Measurements from ENCODE around the gene INF2. TPM values are rescaled to one million over a fixed set of nuclear protein-coding genes. Genes with fewer than 3 reads are reported as not detected.
A peak's percentile ranks its signal among the peaks of the same experiment; 100 is the strongest.

The INF2 gene
- total RNA-seq, 4 donors from 2014 or later: 51.5 to 129 (median 66.7) TPM

DNA sequence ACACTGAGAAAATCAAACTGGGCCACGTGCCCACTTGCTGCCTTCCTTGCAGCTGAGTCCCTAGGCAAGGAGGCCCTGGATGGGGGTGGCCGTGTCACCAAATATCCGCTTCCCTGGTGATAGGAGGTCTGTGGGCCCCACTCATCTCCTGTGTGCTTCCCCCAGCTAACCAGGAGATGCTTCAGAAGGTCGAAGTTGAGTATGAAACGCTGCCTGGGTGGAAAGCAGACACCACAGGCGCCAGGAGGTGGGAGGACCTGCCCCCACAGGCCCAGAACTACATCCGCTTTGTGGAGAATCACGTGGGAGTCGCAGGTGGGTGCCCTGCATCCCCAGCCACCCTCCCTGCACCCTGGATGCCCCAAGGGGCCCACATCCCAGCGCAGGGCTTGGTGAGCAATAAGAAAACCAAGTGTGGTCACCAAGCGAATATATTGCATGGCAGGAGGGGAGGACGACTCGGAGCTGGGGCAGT, 56.7 kb downstream of the INF2 start:
- DNase-seq (ENCODE audit: extremely low spot score): no peak
- Histone ChIP-seq H3K4me1 (peaks cover 0 to 45% (median 32%) of the 10 kb centered on the region in 4 donors), H3K9me3 (no peaks in the 10 kb centered on the region), H3K36me3 (peaks cover 0 to 51% (median 15%) of the 10 kb centered on the region in 4 donors), H3K4me3 (no peak overlapping the region), H3K27me3 (no peaks in the 10 kb centered on the region), H3K27ac (replicated peaks in 1 of 4) (peak overlapping the region; percentile 48 to 70 (median 51))
- TF ChIP-seq EP300 (IDR thresholded peaks at IDR 0.05) (no peak), POLR2A (IDR thresholded peaks at IDR 0.05; ENCODE audit: low read depth) (no peak), POLR2AphosphoS5 (IDR thresholded peaks at IDR 0.05) (no peak)
- TF ChIP-seq, protein P1, sequence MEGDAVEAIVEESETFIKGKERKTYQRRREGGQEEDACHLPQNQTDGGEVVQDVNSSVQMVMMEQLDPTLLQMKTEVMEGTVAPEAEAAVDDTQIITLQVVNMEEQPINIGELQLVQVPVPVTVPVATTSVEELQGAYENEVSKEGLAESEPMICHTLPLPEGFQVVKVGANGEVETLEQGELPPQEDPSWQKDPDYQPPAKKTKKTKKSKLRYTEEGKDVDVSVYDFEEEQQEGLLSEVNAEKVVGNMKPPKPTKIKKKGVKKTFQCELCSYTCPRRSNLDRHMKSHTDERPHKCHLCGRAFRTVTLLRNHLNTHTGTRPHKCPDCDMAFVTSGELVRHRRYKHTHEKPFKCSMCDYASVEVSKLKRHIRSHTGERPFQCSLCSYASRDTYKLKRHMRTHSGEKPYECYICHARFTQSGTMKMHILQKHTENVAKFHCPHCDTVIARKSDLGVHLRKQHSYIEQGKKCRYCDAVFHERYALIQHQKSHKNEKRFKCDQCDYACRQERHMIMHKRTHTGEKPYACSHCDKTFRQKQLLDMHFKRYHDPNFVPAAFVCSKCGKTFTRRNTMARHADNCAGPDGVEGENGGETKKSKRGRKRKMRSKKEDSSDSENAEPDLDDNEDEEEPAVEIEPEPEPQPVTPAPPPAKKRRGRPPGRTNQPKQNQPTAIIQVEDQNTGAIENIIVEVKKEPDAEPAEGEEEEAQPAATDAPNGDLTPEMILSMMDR (IDR thresholded peaks at IDR 0.05): no peak
- intact Hi-C loops (cut with DNase I): no loop called here
- 83% methylated on average over 12 of the region's 13 CpGs for WGBS

DNA sequence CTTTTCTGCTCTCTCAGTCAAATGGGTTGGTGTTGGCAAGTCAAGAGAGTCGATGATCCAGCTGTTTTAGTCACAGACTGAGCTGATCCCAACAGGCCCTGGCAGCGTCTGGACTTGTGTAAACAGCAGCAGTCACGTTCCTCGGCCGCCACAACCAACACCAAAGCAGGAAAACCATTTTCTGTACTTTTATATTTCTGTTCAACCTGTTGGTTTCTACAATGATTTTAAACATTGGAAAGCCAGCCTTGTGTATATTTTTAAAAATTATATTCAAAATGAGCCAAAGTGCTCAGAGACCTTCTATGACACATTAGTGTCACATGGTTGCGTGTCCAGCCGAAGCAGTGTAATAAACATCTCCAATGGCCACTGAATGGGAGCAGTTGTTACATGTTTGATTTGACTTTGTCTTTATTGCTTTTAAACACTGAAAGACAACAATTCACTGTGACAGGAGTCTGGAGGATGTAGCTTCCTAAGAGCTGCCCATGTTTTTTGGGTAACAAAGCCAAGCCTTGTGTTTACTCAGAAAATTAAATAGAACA, 57.6 kb downstream of the INF2 start:
- intact Hi-C loops (cut with DNase I): no loop called here
- Histone ChIP-seq H3K4me3 (no peak overlapping the region), H3K36me3 (peaks cover 0 to 42% (median 12%) of the 10 kb centered on the region in 4 donors), H3K4me1 (peaks cover 3 to 50% (median 38%) of the 10 kb centered on the region in 4 donors), H3K9me3 (no peaks in the 10 kb centered on the region), H3K27ac (replicated peaks in 1 of 4) (peak overlapping the region; percentile 48 to 70 (median 51)), H3K27me3 (no peaks in the 10 kb centered on the region)
- no peak for DNase-seq (ENCODE audit: extremely low spot score)
- WGBS: 58% methylated on average over 7 of the region's 7 CpGs
- TF ChIP-seq POLR2A (IDR thresholded peaks at IDR 0.05; ENCODE audit: low read depth) (no peak), POLR2AphosphoS5 (IDR thresholded peaks at IDR 0.05) (peak in 1 of 2 donors; percentile 40), EP300 (IDR thresholded peaks at IDR 0.05) (no peak)
- TF ChIP-seq, protein P1 (IDR thresholded peaks at IDR 0.05): no peak

DNA sequence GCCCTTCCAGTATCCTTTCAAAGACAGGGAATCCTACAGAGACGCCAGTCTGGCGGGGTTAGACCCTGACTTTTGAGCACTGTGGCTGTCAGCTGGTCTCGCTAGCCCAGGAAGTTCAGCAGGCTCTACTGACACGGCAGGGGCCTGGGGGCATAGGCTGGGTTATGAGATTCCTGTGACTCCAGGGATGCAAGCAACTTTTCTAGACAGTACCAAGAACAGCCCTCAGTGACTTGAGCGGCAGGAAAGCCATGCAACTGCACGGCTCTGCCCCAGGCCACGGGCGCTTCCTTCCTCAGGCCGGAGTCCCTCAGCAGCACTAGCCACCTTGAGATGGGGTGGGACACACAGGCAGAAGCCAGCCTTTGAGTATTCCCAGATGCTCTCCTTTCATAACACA, 58.5 kb downstream of the INF2 start:
- intact Hi-C loops (cut with DNase I): no loop called here
- no peaks in the 10 kb centered on the region for H3K9me3 ChIP-seq
- DNase-seq (ENCODE audit: extremely low spot score): no peak
- 77% methylated on average over 9 of the region's 9 CpGs for WGBS
- H3K27me3 ChIP-seq: no peaks in the 10 kb centered on the region
- peaks cover 6 to 54% (median 41%) of the 10 kb centered on the region in 4 donors for H3K4me1 ChIP-seq
- TF ChIP-seq, protein P1 (IDR thresholded peaks at IDR 0.05): no peak
- TF ChIP-seq POLR2AphosphoS5 (IDR thresholded peaks at IDR 0.05) (no peak), POLR2A (IDR thresholded peaks at IDR 0.05; ENCODE audit: low read depth) (no peak), EP300 (IDR thresholded peaks at IDR 0.05) (no peak)
- peak overlapping the region; percentile 48 to 70 (median 51) for H3K27ac ChIP-seq (replicated peaks in 1 of 4)
- peaks cover 0 to 34% (median 10%) of the 10 kb centered on the region in 4 donors for H3K36me3 ChIP-seq
- H3K4me3 ChIP-seq: no peak overlapping the region

DNA sequence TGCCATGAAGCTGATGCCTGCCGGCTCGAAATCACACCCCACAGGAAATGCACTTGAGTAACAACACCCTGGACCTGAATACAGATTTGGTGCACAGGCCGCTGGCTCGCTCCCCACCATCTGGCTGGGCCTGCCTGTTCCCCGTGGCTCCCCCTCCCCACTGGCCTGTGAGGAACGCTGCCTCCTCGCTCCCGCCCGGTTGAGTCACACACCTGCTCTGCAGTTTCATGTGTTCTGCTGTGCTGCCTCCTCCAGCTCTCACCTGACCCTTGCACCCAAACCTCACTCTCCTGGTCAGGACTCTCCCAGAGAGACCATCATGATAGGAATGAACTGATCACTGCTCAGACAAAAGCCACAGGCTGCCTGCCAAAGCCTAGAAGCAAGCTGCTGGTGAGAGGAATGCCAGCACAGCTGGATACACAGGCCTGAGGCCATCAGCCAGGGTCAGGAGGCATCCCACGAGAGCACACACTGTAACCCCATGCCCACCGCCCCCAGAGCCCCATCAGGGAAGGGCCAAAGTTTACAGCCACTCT, 59.8 kb downstream of the INF2 start:
- TF ChIP-seq, protein P1 (IDR thresholded peaks at IDR 0.05): no peak
- no peak for TF ChIP-seq POLR2AphosphoS5 (IDR thresholded peaks at IDR 0.05)
- TF ChIP-seq POLR2A (IDR thresholded peaks at IDR 0.05; ENCODE audit: low read depth): no peak
- TF ChIP-seq EP300 (IDR thresholded peaks at IDR 0.05): no peak
- no peak overlapping the region for H3K4me3 ChIP-seq
- no peaks in the 10 kb centered on the region for H3K9me3 ChIP-seq
- H3K36me3 ChIP-seq: peaks cover 0 to 21% (median 4%) of the 10 kb centered on the region in 4 donors
- no peak for DNase-seq (ENCODE audit: extremely low spot score)
- no peaks in the 10 kb centered on the region for H3K27me3 ChIP-seq
- intact Hi-C loops (cut with DNase I): no loop called here
- H3K27ac ChIP-seq (replicated peaks in 1 of 4): no peak overlapping the region
- 40% methylated on average over 11 of the region's 11 CpGs for WGBS
- peaks cover 13 to 61% (median 50%) of the 10 kb centered on the region in 4 donors for H3K4me1 ChIP-seq

All from esophagus muscularis mucosa (tissue), 4 donors.